Endometrium (tissue), 2 donors: ENCODE data around the gene AQP12B.

Experiments used
- FAIRE-seq: peaks from 2 replicates; lab custom pipeline; 2012; peaks lifted over from hg19 to GRCh38; lab: Jason Lieb, UNC
- donor health status: control.
- donor health status: control.

AQP12B gene

GRCh38 chr2:240647503-240648154 lies 35.1 kb downstream of the AQP12B start:
- FAIRE-seq: no peak

GRCh38 chr2:240646900-240647502 lies 35.7 kb downstream of the AQP12B start:
- FAIRE-seq: no peak

- no peak for FAIRE-seq
These were observed 36.3 kb downstream of the AQP12B start for GRCh38 chr2:240646176-240646899.

GRCh38 chr2:240645801-240646175 lies 36.9 kb downstream of the AQP12B start:
- FAIRE-seq: no peak

- FAIRE-seq: no peak
These were observed 37.3 kb downstream of the AQP12B start for GRCh38 chr2:240645346-240645745.

GRCh38 chr2:240644859-240645301 lies 37.8 kb downstream of the AQP12B start:
- FAIRE-seq: no peak

- no peak for FAIRE-seq
These were observed 38.5 kb downstream of the AQP12B start for GRCh38 chr2:240644171-240644651.

GRCh38 chr2:240643811-240644150 lies 38.9 kb downstream of the AQP12B start:
- FAIRE-seq: no peak

- FAIRE-seq: no peak
These were observed 39.4 kb downstream of the AQP12B start for GRCh38 chr2:240643093-240643810.

GRCh38 chr2:240642806-240643092 lies 39.9 kb downstream of the AQP12B start:
- FAIRE-seq: no peak

GRCh38 chr2:240642061-240642805 lies 40.5 kb downstream of the AQP12B start:
- no peak for FAIRE-seq

GRCh38 chr2:240640939-240641338 lies 41.7 kb downstream of the AQP12B start:
- FAIRE-seq: no peak

- no peak for FAIRE-seq
These were observed 43.1 kb downstream of the AQP12B start for GRCh38 chr2:240639566-240639965.

- no peak for FAIRE-seq
These were observed 44.0 kb downstream of the AQP12B start for GRCh38 chr2:240638512-240639160.

- FAIRE-seq: no peak
These were observed 44.8 kb downstream of the AQP12B start for GRCh38 chr2:240637901-240638345.

- no peak for FAIRE-seq
These were observed 45.4 kb downstream of the AQP12B start for GRCh38 chr2:240637116-240637900.

- no peak for FAIRE-seq
These were observed 46.0 kb downstream of the AQP12B start for GRCh38 chr2:240636563-240637115.

- no peak for FAIRE-seq
These were observed 46.6 kb downstream of the AQP12B start for GRCh38 chr2:240635998-240636547.

GRCh38 chr2:240635121-240635997 lies 47.3 kb downstream of the AQP12B start:
- FAIRE-seq: no peak
